Medulla oblongata (tissue), 1 donor: ENCODE results near the gene CD320.
"Not testable (repeated sequence)": the region's sequence is repeated elsewhere in the genome, so short reads cannot be mapped to it uniquely, and the experiment has no call there.

Source experiments
- DNase-seq: peaks from one replicate; pipeline ENCODE4 v3.0.0-alpha.2; 2015; ENCODE audit errors: extremely low spot score

CD320 gene

DNA sequence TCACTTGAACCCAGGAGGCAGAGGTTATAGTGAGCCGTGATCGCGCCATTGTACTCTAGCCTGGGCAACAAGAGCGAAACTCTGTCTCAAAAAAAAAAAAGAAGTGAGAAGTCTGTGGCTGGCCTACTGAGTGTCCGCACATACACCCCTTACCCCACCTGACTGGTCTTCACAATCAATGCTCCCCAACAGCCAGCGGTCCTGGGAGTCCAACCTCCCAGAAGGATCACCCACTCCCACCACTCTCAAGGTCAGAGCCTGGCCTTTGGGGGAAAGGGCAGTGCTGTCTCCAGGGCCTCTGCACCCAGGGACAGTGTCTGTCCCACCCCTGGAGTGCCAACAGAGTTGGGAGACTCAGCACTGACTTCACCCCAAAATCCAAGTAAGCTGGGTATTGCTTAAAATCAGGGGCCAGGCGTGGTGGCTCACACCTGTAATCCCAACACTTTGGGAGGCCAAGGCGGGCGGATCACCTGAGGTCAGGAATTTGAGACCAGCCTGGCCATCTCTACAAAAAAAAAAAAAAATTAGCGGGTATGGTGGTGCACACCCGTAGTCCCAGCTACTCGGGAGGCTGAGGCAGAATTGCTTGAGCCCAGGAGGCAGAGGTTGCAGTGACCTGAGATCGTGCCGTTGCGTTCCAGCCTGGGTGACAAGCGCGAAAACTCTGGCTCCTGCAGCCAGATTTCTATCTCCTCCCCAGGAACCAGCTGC, 2.3 kb upstream of the CD320 start:
- no peak for DNase-seq

DNA sequence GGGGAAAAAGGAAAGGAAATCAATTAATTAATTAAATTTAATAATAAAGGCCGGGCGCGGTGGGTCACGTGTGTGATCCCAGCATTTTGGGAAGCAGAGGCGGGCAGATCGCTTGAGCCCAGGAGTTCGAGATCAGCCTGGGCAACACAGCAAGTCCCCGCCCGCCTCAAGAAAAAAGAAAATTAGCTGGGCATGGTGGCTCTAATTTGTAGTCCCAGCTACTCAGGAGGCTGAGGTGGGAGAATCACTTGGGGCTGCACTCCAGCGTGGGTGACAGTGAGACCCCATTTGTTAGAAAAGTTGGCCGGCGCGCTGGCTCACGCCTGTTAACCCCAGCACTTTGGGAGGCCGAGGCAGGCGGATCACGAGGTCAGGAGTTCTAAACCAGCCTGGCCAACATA, 733 bp upstream of the CD320 start:
- DNase-seq, result no peak

DNA sequence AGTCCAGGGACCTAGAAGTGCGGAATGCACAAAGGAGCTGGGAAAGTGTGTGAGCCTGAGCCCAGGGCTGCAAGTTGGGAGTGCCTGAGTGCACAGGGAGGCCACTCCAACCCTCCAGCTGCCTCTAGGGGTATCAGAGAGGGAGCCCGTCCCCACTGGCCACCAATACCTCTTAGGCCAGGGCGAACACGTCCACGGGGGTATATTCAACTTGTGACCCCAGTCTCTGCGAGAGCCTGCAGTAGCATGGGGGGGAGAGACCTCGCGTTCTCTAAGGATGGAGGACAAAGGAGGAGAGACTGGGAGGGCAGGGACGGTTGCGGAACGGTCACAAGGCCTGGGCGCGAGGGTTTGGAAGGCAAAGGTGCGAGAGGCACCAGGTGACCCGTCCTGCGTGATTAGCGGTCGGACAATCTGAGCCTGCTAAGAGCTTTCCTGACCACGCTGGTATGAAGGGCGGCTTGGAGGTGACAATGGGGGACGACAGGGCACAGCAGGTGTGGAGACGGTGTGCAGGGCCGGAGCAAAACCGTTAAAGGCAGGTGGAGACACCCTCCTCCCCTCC, 676 bp downstream of the CD320 start:
- no peak for DNase-seq

DNA sequence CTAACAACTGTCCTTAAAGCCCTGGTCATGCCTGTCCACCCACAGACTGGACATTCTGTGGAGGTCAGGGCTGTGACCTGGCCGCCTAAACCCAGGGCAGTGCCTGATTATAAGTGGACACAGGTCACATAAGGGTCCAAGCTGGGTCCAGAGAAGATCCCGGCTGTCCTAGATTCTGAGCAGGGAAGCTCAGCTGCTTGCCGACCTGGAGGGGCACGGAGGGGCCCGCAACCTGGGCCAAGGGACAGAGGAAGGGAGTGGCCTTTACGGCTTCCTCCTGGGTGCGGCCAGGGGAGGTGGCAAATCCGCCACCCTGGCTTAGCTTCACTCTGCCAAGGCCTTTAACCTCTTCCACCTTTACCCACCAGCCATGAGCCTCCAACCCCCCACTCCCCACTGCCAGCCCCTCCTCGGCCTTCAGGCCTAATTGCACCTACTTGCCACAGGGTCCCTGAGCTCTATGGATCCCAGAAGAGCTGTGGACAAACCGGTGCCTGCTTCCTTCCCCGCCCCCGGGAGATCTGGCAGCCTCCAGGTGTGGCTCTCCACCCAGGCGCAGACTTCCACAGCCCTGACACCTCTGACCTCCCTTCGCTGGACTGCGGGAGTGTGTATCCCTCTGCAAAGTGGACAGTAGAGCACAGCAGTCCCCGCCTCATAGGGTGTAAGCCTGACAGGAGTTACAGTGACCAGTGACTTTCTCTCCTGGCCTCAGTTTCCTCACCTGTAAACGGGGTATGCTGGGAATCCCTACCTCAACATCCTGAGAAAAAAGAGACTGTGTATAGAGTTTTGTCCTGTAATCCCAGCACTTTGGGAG, 1.7 kb downstream of the CD320 start:
- DNase-seq, result no peak

DNA sequence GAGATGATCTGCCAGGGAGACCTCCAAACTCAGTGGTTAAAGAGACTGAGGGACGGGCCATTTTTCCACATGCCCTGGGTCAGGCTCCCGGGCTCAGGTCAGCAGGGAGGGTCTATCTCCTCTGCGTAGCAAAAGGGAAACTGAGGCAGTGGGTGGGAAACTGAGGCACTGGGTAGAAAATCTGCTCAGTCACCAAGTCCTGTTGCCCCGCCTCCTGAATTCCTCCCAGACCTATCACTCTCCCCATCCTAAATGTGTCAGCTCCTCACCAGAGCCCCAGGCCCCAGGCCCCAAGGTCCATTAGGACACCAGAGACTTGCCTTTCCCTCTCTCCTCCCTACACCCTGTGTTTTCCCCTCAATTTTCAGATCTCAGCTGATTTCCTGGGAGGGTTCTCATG, 2.4 kb downstream of the CD320 start:
- DNase-seq, result no peak

DNA sequence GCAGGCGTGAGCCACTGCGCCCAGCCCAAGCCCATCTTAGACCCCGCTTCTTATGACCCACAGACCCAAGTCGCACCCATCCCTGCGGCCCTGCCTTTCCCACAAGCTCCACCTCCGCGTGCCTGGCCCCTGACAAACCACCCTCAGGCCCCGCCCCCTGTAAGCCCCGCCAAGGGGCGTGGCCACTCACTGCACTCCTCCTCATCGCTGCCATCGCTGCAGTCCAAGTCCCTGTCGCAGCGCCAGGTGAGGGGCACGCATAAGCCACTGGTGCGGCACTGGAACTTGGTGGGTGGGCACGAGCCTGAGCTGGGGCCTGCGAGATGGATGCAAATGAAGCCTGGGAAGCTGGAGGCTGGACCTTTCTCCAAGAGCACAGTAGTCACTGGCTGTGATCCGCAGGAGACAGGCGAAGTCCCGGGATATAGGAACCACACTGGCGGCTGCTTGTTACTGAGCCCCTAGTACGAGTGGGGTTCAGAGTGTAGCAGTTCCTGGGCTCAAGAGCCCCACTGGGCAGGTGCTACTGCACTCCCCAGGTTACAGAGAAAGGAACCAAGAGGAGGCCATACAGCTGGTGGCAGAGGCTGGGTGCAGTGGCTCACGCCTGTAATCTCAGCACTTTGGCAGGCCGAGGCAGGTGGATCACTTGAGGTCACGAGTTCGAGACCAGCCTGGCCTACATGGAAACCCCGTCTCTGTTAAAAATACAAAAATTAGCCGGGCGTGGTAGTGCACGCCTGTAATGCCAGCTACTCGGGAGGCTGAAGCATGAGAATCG, 3.1 kb downstream of the CD320 start:
- DNase-seq, result no peak

DNA sequence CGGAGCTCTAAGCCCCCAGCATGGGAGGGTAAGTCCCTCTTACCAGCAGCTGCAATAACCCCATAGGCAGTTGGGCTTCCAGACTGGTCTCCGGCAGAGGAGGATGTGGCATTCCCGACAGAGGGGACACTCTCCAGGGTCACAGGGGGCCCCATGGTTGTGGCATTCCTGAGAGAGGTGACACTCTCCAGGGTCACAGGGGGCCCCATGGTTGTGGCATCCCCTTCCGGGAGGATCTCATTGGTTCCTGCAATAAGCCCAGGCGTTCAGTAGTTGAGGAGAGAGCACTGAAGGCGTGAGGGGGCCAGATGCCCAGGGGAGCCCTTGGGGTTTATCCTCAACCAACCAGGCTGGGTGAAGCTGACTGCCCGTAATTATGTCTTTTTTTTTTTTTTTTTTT, 5.4 kb downstream of the CD320 start:
- DNase-seq, result no peak

DNA sequence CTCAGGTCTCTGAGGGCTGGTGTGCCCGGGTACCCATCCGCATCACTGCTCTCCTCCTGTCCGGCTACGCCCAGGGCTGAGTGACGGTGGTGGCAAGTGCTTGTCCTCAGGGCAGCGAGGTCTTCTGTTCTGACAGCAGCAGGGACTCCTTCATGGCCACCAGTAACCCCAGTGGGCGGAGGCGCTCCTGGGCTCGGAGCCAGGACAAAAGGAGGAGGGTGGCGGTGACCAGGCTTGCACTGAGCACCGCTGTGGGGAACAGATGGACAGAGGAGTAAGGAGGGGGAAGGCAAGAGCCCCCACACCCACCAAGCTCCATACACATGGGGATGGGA, 5.8 kb downstream of the CD320 start:
- no peak for DNase-seq

DNA sequence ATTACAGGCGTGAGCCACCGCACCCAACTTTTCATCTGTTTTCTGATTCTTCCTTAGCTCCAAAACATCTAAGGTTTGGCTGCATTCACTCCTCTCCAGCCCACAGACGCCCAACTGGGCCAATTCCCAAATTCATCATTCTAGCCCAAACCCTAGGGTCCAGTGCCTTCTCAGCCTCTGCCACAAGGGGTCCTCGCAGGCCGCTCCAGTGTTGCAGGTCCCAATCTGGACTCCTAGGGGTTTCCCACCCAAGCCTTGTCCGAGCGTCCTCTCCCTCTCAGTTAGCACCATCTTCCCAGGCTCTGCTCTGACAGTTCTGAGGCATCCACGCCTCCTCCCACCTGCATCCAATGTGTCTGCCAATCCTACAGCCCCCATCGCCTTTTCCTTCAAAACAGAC, 16.8 kb downstream of the CD320 start:
- DNase-seq, result not testable (repeated sequence)

DNA sequence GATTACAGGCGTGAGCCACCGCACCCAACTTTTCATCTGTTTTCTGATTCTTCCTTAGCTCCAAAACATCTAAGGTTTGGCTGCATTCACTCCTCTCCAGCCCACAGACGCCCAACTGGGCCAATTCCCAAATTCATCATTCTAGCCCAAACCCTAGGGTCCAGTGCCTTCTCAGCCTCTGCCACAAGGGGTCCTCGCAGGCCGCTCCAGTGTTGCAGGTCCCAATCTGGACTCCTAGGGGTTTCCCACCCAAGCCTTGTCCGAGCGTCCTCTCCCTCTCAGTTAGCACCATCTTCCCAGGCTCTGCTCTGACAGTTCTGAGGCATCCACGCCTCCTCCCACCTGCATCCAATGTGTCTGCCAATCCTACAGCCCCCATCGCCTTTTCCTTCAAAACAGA, 31.6 kb downstream of the CD320 start:
- not testable (repeated sequence) for DNase-seq

DNA sequence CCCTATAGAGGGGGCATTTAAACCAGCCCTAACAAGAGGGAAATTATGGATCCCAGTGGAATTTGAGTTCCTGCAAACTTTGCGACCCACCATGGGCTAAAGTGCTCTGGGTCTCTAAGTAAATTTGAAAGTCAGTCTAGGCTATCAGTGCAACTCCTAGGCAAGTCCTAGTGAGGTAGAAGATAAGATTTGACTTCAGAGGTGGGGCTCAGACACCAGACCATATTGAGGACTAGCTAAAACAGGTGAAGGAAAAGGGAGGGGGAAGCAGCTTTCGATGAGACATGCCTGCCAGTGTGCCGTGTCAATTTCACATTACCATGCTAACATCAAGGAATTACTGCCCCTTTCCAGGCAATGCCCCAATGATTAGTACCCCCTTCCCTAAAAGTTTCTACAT, 38.4 kb downstream of the CD320 start:
- no peak for DNase-seq

DNA sequence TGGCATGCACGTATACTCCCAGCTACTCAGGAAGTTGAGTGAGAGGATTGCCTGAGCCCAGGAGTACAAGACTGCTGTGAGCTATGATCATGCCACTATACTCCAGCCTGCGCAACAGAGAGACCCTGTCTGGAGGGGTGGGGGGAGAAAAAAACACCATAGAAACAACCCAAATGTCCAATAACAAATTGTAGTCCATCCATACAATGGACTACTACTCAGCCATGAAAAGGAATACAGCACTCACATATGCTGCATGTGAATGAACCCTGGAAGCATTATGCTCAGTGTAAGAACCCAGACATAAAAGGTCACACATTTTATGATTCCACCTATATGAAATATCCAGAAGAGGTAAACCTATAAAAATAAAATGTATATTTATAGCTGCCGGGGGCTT, 42.3 kb downstream of the CD320 start:
- no peak for DNase-seq

DNA sequence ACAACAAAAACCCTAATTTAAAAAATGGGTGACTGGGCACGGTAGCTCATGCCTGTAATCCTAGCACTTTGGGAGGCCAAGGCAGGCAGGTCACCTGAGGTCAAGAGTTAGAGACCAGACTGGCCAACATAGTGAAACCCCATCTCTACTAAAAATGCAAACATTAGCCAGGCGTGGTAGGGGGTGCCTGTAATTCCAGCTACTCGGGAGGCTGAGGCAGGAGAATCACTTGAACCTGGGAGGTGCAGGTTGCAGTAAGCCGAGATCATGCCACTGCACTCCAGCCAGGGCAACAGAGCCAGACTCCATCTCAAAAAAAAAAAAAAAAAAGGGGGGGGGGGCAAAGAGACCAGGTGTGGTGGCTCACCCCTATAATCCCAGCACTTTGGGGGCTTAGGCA, 43.9 kb downstream of the CD320 start:
- DNase-seq, result not testable (repeated sequence)

DNA sequence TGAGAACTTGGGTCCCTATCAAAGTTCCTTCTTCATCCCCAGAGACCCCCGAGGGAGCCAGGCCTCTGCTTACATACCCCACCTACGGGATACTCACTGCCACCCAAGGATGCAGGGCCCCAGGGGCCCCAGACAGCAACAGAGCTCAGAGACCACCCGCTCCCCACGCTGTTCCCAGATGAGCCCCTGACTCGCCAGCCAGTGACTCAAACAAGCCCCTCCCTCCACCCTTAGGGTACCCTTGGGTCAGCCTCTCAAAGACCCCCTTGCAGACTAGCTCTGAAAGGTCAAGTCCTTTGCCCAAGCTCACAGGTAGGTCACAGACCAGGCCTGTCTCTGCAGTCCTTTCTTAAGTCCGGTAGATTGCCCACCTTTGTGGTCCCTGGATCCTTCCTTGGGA, 45.7 kb downstream of the CD320 start:
- DNase-seq, result no peak

DNA sequence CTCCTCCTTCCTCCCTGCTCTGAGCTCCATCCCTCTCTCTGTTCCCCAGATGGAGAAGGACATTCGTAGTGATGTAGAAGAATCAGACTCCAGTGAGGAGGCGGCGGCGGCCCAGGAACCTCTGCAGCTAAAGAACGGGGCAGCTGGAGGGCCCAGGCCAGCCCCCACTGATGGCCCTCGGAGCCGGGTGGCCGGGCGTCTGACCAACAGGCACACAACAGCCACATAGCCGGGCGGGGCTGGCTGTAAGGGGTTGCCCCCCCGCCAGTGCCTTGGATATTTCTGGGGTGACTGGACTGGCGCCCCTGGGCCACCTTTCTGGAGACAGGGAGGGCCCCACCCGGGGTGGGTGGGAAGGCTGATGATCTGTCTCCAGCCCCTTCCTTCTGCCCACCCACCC, 46.3 kb downstream of the CD320 start:
- no peak for DNase-seq

DNA sequence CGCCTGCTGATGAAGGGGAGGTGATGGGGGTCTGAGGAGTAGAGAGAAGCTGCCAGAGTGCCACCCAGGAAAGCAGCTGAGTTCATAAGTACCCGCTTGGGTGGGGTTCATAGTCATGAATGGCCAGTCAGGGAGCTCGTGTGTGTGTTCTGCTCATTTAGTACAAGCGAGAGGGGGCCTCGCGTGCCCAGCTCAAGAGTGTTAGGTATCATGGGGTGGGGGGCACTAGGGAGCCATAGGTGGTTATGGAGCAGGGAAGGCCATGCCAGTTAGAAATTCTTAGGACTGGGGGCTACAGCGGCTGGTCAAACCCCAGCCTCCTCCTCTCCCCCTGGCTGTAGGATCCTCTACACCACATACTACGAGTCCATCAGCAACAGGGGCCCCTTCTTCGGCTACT, 46.8 kb downstream of the CD320 start:
- DNase-seq, result no peak

DNA sequence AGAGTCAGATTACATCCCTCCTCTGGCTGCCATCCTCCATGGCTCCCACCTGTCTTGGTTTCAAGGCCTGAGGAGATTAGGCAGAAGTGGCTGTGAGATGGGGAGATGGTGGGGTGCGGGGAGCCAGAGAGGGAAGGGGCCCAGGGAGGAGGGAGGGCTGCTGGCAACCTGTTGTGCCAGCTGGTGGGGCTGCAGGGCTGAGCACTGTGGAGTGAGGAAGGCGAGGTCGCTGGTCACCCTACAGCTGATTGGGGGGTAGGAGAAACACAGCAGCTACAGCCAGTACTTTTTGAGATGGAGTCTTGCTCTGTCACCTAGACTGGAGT, 48.3 kb downstream of the CD320 start:
- no peak for DNase-seq

DNA sequence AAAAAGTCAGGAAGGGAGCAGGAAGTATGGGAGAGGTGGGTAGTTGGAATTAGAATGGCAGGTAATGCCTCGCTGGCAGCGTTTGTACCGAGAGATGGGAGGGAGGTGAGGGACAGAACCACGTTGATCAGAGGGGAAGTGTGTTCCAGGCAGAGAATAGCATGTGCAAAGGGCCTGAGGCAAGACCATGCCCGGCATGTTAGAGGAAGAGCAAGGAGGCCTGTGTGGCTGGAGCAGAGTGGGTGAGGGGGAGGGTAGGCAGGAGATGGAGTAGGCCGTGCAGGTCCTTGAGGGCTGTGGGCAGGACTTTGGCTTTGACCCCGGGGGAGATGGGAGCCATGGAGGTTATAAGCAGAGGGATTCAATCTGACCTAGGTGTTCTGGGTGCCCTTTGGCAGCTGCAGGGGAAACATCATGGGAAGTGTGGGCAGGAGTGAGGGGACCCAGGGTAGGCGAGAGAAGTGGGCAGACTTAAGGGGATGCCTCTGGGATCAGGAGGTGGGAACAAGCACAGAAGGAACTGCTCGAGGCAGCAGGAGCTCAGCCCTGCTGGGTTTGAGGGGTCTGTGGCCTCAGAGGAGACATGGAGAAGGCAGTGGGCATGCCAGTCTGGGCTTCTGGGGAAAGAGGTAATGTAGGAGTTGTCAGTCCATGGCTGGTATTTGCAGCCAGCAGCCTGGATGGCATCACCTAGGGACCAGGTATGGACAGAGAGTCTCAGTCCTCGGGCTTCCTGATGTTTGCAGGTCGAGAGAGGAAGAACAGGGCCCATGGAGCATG, 48.8 kb downstream of the CD320 start:
- DNase-seq, result no peak

DNA sequence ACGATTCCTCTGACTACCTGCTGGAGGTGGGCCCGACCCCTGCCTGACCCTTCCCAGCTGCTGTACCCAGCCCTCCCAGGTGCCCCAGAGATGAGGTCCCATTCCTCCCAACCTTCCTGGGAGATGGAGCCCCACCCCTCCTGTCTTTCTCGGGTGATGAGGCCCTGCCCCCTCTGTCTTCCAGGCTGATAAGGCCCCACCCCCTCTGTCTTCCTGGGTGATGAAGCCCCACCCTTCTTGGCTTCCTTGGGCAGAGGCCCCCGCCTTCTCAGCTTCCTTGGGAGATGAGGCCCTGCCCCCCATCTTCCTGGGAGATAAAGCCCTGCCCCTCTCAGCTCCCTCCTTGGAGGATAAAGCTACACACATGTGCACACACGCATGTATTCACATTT, 51.1 kb downstream of the CD320 start:
- no peak for DNase-seq

DNA sequence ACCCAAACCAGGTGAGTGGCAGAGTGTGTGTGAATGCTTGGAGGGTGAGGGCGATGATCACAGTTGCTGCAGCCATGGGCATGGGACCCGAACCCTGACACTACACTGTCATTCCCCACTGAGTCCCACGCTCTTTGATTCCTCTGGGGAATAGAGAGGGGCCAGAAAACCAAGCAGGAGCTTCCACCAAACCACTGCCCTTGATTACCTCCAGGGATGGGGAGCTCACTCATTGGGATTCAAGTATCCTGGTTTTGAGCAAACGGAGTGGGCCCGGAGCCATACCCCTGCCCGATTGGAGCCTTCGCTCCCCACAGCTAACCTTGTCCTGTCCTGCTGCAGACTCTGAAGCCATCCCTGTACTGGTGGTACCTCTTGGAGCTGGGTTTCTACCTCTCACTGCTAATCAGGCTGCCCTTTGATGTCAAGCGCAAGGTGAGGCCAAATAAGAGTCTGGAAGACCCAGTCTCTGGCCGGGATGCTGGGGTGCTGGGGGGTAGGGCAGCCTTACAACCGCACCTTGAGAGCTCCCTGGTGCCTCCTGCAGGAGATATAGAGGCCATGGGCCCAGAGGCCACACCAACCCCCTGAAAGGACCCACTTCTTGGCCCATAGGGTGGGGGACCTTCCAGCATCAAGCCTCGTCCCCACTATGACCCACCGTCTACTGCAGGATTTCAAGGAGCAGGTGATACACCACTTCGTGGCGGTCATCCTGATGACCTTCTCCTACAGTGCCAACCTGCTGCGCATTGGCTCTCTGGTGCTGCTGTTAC, 51.7 kb downstream of the CD320 start:
- DNase-seq, result no peak
